Measurements from ENCODE around the gene ADH7.

The ADH7 gene

GRCh38 chr4:99399017-99399416, 36.1 kb downstream of the ADH7 start:
- DNase-seq (ENCODE audit: low read depth): no peak
- no peak overlapping the region for H3K4me3 ChIP-seq (ENCODE audit: low read depth, low read length)
- no peak for TF ChIP-seq CTCF (IDR thresholded peaks at IDR 0.05; ENCODE audit: low read depth, low read length, missing control alignments)

GRCh38 chr4:99395595-99396364, 39.4 kb downstream of the ADH7 start:
- TF ChIP-seq CTCF (IDR thresholded peaks at IDR 0.05; ENCODE audit: low read depth, low read length, missing control alignments): no peak
- no peak overlapping the region for H3K4me3 ChIP-seq (ENCODE audit: low read depth, low read length)
- DNase-seq (ENCODE audit: low read depth): no peak

GRCh38 chr4:99394896-99395295, 40.2 kb downstream of the ADH7 start:
- H3K4me3 ChIP-seq (ENCODE audit: low read depth, low read length): no peak overlapping the region
- no peak for TF ChIP-seq CTCF (IDR thresholded peaks at IDR 0.05; ENCODE audit: low read depth, low read length, missing control alignments)
- DNase-seq (ENCODE audit: low read depth): no peak

GRCh38 chr4:99390055-99390454, 45.1 kb downstream of the ADH7 start:
- H3K4me3 ChIP-seq (ENCODE audit: low read depth, low read length): no peak overlapping the region
- no peak for DNase-seq (ENCODE audit: low read depth)
- no peak for TF ChIP-seq CTCF (IDR thresholded peaks at IDR 0.05; ENCODE audit: low read depth, low read length, missing control alignments)

- DNase-seq (ENCODE audit: low read depth): no peak
- no peak overlapping the region for H3K4me3 ChIP-seq (ENCODE audit: low read depth, low read length)
- no peak for TF ChIP-seq CTCF (IDR thresholded peaks at IDR 0.05; ENCODE audit: low read depth, low read length, missing control alignments)
Observed at GRCh38 chr4:99389606-99390005, 45.5 kb downstream of the ADH7 start.

- H3K4me3 ChIP-seq (ENCODE audit: low read depth, low read length): no peak overlapping the region
- DNase-seq (ENCODE audit: low read depth): no peak
- TF ChIP-seq CTCF (IDR thresholded peaks at IDR 0.05; ENCODE audit: low read depth, low read length, missing control alignments): no peak
Observed at GRCh38 chr4:99383833-99384392, 51.2 kb downstream of the ADH7 start.

- DNase-seq (ENCODE audit: low read depth): no peak
- TF ChIP-seq CTCF (IDR thresholded peaks at IDR 0.05; ENCODE audit: low read depth, low read length, missing control alignments): no peak
- H3K4me3 ChIP-seq (ENCODE audit: low read depth, low read length): no peak overlapping the region
Observed at GRCh38 chr4:99383399-99383798, 51.7 kb downstream of the ADH7 start.
